ENCODE results near the gene RHEBL1.
A peak's percentile ranks its signal among the peaks of the same experiment; 100 is the strongest.
"Not testable (repeated sequence)": the region's sequence is repeated elsewhere in the genome, so short reads cannot be mapped to it uniquely, and the experiment has no call there.

Gene RHEBL1

GRCh38 chr12:49089821-49090773 is 20.3 kb upstream of the RHEBL1 start:
- ATAC-seq (peak; percentile 10), DNase-seq (peak; percentile 50)

GRCh38 chr12:49088932-49089330 is 19.2 kb upstream of the RHEBL1 start:
- no peak for ATAC-seq
- DNase-seq = no peak

- peak; percentile 94 for ATAC-seq
Measured at GRCh38 chr12:49088150-49088931, 18.6 kb upstream of the RHEBL1 start.

GRCh38 chr12:49086116-49086515 is 16.3 kb upstream of the RHEBL1 start:
- no peak for DNase-seq
- ATAC-seq = no peak

More at GRCh38 chr12:49088150-49088931, 18.6 kb upstream of the RHEBL1 start:
- peak; percentile 79 for DNase-seq

- ATAC-seq (no peak), DNase-seq (no peak)
Measured at GRCh38 chr12:49084438-49084837, 14.7 kb upstream of the RHEBL1 start.

- no peak for ATAC-seq
Measured at GRCh38 chr12:49079793-49080192, 10.0 kb upstream of the RHEBL1 start.

GRCh38 chr12:49070971-49071370 is 1.2 kb upstream of the RHEBL1 start:
- ATAC-seq = no peak
- DNase-seq = no peak

More at GRCh38 chr12:49079793-49080192, 10.0 kb upstream of the RHEBL1 start:
- no peak for DNase-seq

- ATAC-seq = no peak
Measured at GRCh38 chr12:49068879-49069506, 786 bp downstream of the RHEBL1 start.

GRCh38 chr12:49066120-49066519 is 3.7 kb downstream of the RHEBL1 start:
- DNase-seq = no peak
- no peak for ATAC-seq

More at GRCh38 chr12:49068879-49069506, 786 bp downstream of the RHEBL1 start:
- DNase-seq = no peak

- DNase-seq (no peak), ATAC-seq (no peak)
Measured at GRCh38 chr12:49064767-49065152, 5.0 kb downstream of the RHEBL1 start.

GRCh38 chr12:49061916-49062315 is 7.9 kb downstream of the RHEBL1 start:
- not testable (repeated sequence) for ATAC-seq, DNase-seq

- ATAC-seq (no peak), DNase-seq (no peak)
Measured at GRCh38 chr12:49061157-49061650, 8.6 kb downstream of the RHEBL1 start.

- peak; percentile 78 for ATAC-seq
- peak; percentile 90 for DNase-seq
Measured at GRCh38 chr12:49060237-49061156, 9.3 kb downstream of the RHEBL1 start, which contains the start of gene KMT2D. KMT2D (minus strand) TSS chr12:49060794; CDS start chr12:49055324, 5,470 bp downstream.

- no peak for ATAC-seq
- DNase-seq = peak; percentile 45
Measured at GRCh38 chr12:49059299-49060171, 10.2 kb downstream of the RHEBL1 start.

GRCh38 chr12:49059045-49059298 is 10.8 kb downstream of the RHEBL1 start:
- ATAC-seq = no peak
- DNase-seq = no peak

GRCh38 chr12:49058366-49059044 is 11.3 kb downstream of the RHEBL1 start:
- ATAC-seq (no peak), DNase-seq (no peak)

GRCh38 chr12:49057888-49058287 is 11.9 kb downstream of the RHEBL1 start:
- no peak for DNase-seq

GRCh38 chr12:49055978-49056754 is 13.6 kb downstream of the RHEBL1 start:
- DNase-seq (peak; percentile 48), ATAC-seq (peak; percentile 79)

More at GRCh38 chr12:49057888-49058287, 11.9 kb downstream of the RHEBL1 start:
- ATAC-seq = no peak

- no peak for DNase-seq
Measured at GRCh38 chr12:49055092-49055491, 14.7 kb downstream of the RHEBL1 start.

More at GRCh38 chr12:49055092-49055491, 14.7 kb downstream of the RHEBL1 start:
- ATAC-seq = no peak

Measured in stimulated activated naive CD8-positive, alpha-beta T cell treated with anti-CD3 and anti-CD28 coated beads, Interleukin-15, Interleukin-2, amounts not matched to agents 100 U/mL and 50 U/mL, for 24 hours (primary cell).